ENCODE results near the gene CTTN.

GRCh38 chr11:70456921-70457532, 58.7 kb downstream of the CTTN start:
- TF ChIP-seq POLR2A (IDR thresholded peaks at IDR 0.05; ENCODE audit: low read length) (no peak), GATA1 (IDR thresholded peaks at IDR 0.05; ENCODE audit: low read depth, low read length) (no peak)
